WTC11 (cell line): ENCODE measurements around the gene GPATCH4. TPM values are rescaled to one million over a fixed set of nuclear protein-coding genes. Genes with fewer than 3 reads are reported as not detected.
A peak's percentile ranks its signal among the peaks of the same experiment; 100 is the strongest.

Experiments used
- CREB1 ChIP-seq: sonication (generic); formaldehyde crosslinking; IDR thresholded peaks from 2 replicates; pipeline ENCODE4 v1.8.0; 2023; ENCODE audit warnings: mild to moderate bottlenecking, missing genetic modification reagents
- E2F4 ChIP-seq: sonication (generic); formaldehyde crosslinking; IDR thresholded peaks from 2 replicates; pipeline ENCODE4 v1.8.1; 2022; ENCODE audit warnings: low read depth, mild to moderate bottlenecking, moderate library complexity, missing genetic modification reagents, borderline replicate concordance
- ESRRA ChIP-seq: sonication (generic); formaldehyde crosslinking; IDR thresholded peaks from 2 replicates; pipeline ENCODE4 v1.8.1; 2022; ENCODE audit warnings: mild to moderate bottlenecking, missing genetic modification reagents, borderline replicate concordance
- KAT7 ChIP-seq: sonication (generic); formaldehyde crosslinking; IDR thresholded peaks from 2 replicates; pipeline ENCODE4 v1.8.1; 2023; ENCODE audit warnings: missing genetic modification reagents, mild to moderate bottlenecking, borderline replicate concordance
- MAX ChIP-seq: sonication (generic); formaldehyde crosslinking; IDR thresholded peaks from 2 replicates; pipeline ENCODE4 v1.8.0; 2022; ENCODE audit warnings: mild to moderate bottlenecking, missing genetic modification reagents
- MYBL2 ChIP-seq: sonication (generic); formaldehyde crosslinking; IDR thresholded peaks from 2 replicates; pipeline ENCODE4 v1.8.1; 2023; ENCODE audit warnings: mild to moderate bottlenecking, moderate library complexity, missing genetic modification reagents
- NR2C2 ChIP-seq: sonication (generic); formaldehyde crosslinking; IDR thresholded peaks from 2 replicates; pipeline ENCODE4 v1.8.0; 2022; ENCODE audit warnings: mild to moderate bottlenecking, missing genetic modification reagents
- SP1 ChIP-seq: sonication (generic); formaldehyde crosslinking; conservative IDR thresholded peaks from 2 replicates; pipeline ENCODE4 v1.8.1; 2022; ENCODE audit warnings: missing genetic modification reagents
- TP53 ChIP-seq: sonication (generic); formaldehyde crosslinking; IDR thresholded peaks from 2 replicates; pipeline ENCODE4 v1.8.1; 2023; ENCODE audit warnings: mild to moderate bottlenecking, missing genetic modification reagents
- ZNF219 ChIP-seq: sonication (generic); formaldehyde crosslinking; IDR thresholded peaks from 2 replicates; pipeline ENCODE4 v1.8.0; 2023; ENCODE audit warnings: missing genetic modification reagents, mild to moderate bottlenecking, borderline replicate concordance
- ZNF263 ChIP-seq: sonication (generic); formaldehyde crosslinking; IDR thresholded peaks from 2 replicates; pipeline ENCODE4 v1.8.1; 2022; ENCODE audit warnings: low read depth, mild to moderate bottlenecking, moderate library complexity, missing genetic modification reagents
- ZNF317 ChIP-seq: sonication (generic); formaldehyde crosslinking; IDR thresholded peaks from 2 replicates; pipeline ENCODE4 v1.8.1; 2023; ENCODE audit warnings: low read depth, mild to moderate bottlenecking, moderate library complexity, missing genetic modification reagents, borderline replicate concordance
- ZNF416 ChIP-seq: fragments of 250-450 bp; sonication (Bioruptor Pico); IDR thresholded peaks from 2 replicates; pipeline ENCODE4 v1.9.0; 2021; ENCODE audit warnings: mild to moderate bottlenecking, inconsistent platforms
- total RNA-seq: library from RNA; stranded (reverse); gene quantifications from 3 replicates; pipeline ENCODE4 v1.2.3, GENCODE V29; 2021
- TF ChIP-seq, protein P1 (sequence below): fragments of 250-450 bp; sonication (Bioruptor Pico); IDR thresholded peaks from 2 replicates; pipeline ENCODE4 v1.9.0; 2021; ENCODE audit warnings: moderate library complexity, mild to moderate bottlenecking, inconsistent platforms, borderline replicate concordance
- TF ChIP-seq, protein P2 (sequence below): fragments of 250-450 bp; sonication (Bioruptor Pico); IDR thresholded peaks from 2 replicates; pipeline ENCODE4 v1.9.0; 2021; ENCODE audit warnings: mild to moderate bottlenecking
- TF ChIP-seq, protein P3 (sequence below): sonication (generic); formaldehyde crosslinking; IDR thresholded peaks from 2 replicates; pipeline ENCODE4 v1.8.1; 2023; ENCODE audit warnings: mild to moderate bottlenecking, missing genetic modification reagents, moderate library complexity
- TF ChIP-seq, protein P4 (sequence below): sonication (generic); formaldehyde crosslinking; IDR thresholded peaks from 2 replicates; pipeline ENCODE4 v1.8.0; 2023; ENCODE audit warnings: mild to moderate bottlenecking, missing genetic modification reagents
- TF ChIP-seq, protein P5 (sequence below): fragments of 250-450 bp; sonication (Bioruptor Pico); IDR thresholded peaks from 2 replicates; pipeline ENCODE4 v1.8.0; 2021; ENCODE audit warnings: mild to moderate bottlenecking
- TF ChIP-seq, protein P6 (sequence below): sonication (generic); formaldehyde crosslinking; IDR thresholded peaks from 2 replicates; pipeline ENCODE4 v1.8.0; 2023; ENCODE audit warnings: missing genetic modification reagents, mild to moderate bottlenecking, borderline replicate concordance

GPATCH4 gene
- total RNA-seq, 1 experiment from 2014 or later, result 50.1 TPM

- TF ChIP-seq KAT7 (CRISPR knock-in tag) (peak; percentile 61; the same call in 1 of the 2 replicates), ESRRA (CRISPR knock-in tag) (peak; percentile 16; the same call in 1 of the 2 replicates), ZNF263 (CRISPR knock-in tag) (no peak), SP1 (CRISPR knock-in tag) (peak; percentile 73), MAX (CRISPR knock-in tag) (peak; percentile 73; the same call in 1 of the 2 replicates), ZNF416 (CRISPR knock-in tag) (0 out of 2 replicates have a peak, but pooled peaks have one; percentile 63), E2F4 (CRISPR knock-in tag) (no peak), TP53 (CRISPR knock-in tag) (no peak), ZNF317 (CRISPR knock-in tag) (no peak), NR2C2 (CRISPR knock-in tag) (no peak), MYBL2 (CRISPR knock-in tag) (0 out of 2 replicates have a peak, but pooled peaks have one; percentile 70), ZNF219 (CRISPR knock-in tag) (no peak), CREB1 (CRISPR knock-in tag) (no peak)
- TF ChIP-seq, protein P1, sequence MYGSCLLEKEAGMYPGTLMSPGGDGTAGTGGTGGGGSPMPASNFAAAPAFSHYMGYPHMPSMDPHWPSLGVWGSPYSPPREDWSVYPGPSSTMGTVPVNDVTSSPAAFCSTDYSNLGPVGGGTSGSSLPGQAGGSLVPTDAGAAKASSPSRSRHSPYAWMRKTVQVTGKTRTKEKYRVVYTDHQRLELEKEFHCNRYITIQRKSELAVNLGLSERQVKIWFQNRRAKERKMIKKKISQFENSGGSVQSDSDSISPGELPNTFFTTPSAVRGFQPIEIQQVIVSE (CRISPR knock-in tag), result no peak
- TF ChIP-seq, protein P2, sequence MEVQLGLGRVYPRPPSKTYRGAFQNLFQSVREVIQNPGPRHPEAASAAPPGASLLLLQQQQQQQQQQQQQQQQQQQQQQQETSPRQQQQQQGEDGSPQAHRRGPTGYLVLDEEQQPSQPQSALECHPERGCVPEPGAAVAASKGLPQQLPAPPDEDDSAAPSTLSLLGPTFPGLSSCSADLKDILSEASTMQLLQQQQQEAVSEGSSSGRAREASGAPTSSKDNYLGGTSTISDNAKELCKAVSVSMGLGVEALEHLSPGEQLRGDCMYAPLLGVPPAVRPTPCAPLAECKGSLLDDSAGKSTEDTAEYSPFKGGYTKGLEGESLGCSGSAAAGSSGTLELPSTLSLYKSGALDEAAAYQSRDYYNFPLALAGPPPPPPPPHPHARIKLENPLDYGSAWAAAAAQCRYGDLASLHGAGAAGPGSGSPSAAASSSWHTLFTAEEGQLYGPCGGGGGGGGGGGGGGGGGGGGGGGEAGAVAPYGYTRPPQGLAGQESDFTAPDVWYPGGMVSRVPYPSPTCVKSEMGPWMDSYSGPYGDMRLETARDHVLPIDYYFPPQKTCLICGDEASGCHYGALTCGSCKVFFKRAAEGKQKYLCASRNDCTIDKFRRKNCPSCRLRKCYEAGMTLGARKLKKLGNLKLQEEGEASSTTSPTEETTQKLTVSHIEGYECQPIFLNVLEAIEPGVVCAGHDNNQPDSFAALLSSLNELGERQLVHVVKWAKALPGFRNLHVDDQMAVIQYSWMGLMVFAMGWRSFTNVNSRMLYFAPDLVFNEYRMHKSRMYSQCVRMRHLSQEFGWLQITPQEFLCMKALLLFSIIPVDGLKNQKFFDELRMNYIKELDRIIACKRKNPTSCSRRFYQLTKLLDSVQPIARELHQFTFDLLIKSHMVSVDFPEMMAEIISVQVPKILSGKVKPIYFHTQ (CRISPR knock-in tag), result 0 out of 2 replicates have a peak, but pooled peaks have one; percentile 25
- TF ChIP-seq, protein P3, sequence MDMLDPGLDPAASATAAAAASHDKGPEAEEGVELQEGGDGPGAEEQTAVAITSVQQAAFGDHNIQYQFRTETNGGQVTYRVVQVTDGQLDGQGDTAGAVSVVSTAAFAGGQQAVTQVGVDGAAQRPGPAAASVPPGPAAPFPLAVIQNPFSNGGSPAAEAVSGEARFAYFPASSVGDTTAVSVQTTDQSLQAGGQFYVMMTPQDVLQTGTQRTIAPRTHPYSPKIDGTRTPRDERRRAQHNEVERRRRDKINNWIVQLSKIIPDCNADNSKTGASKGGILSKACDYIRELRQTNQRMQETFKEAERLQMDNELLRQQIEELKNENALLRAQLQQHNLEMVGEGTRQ (CRISPR knock-in tag), result peak; percentile 19; the same call in 1 of the 2 replicates
- TF ChIP-seq, protein P4, sequence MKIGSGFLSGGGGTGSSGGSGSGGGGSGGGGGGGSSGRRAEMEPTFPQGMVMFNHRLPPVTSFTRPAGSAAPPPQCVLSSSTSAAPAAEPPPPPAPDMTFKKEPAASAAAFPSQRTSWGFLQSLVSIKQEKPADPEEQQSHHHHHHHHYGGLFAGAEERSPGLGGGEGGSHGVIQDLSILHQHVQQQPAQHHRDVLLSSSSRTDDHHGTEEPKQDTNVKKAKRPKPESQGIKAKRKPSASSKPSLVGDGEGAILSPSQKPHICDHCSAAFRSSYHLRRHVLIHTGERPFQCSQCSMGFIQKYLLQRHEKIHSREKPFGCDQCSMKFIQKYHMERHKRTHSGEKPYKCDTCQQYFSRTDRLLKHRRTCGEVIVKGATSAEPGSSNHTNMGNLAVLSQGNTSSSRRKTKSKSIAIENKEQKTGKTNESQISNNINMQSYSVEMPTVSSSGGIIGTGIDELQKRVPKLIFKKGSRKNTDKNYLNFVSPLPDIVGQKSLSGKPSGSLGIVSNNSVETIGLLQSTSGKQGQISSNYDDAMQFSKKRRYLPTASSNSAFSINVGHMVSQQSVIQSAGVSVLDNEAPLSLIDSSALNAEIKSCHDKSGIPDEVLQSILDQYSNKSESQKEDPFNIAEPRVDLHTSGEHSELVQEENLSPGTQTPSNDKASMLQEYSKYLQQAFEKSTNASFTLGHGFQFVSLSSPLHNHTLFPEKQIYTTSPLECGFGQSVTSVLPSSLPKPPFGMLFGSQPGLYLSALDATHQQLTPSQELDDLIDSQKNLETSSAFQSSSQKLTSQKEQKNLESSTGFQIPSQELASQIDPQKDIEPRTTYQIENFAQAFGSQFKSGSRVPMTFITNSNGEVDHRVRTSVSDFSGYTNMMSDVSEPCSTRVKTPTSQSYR (CRISPR knock-in tag), result no peak
- TF ChIP-seq, protein P5, sequence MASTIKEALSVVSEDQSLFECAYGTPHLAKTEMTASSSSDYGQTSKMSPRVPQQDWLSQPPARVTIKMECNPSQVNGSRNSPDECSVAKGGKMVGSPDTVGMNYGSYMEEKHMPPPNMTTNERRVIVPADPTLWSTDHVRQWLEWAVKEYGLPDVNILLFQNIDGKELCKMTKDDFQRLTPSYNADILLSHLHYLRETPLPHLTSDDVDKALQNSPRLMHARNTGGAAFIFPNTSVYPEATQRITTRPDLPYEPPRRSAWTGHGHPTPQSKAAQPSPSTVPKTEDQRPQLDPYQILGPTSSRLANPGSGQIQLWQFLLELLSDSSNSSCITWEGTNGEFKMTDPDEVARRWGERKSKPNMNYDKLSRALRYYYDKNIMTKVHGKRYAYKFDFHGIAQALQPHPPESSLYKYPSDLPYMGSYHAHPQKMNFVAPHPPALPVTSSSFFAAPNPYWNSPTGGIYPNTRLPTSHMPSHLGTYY (CRISPR knock-in tag), result peak; percentile 64; the same call in 1 of the 2 replicates
- TF ChIP-seq, protein P6, sequence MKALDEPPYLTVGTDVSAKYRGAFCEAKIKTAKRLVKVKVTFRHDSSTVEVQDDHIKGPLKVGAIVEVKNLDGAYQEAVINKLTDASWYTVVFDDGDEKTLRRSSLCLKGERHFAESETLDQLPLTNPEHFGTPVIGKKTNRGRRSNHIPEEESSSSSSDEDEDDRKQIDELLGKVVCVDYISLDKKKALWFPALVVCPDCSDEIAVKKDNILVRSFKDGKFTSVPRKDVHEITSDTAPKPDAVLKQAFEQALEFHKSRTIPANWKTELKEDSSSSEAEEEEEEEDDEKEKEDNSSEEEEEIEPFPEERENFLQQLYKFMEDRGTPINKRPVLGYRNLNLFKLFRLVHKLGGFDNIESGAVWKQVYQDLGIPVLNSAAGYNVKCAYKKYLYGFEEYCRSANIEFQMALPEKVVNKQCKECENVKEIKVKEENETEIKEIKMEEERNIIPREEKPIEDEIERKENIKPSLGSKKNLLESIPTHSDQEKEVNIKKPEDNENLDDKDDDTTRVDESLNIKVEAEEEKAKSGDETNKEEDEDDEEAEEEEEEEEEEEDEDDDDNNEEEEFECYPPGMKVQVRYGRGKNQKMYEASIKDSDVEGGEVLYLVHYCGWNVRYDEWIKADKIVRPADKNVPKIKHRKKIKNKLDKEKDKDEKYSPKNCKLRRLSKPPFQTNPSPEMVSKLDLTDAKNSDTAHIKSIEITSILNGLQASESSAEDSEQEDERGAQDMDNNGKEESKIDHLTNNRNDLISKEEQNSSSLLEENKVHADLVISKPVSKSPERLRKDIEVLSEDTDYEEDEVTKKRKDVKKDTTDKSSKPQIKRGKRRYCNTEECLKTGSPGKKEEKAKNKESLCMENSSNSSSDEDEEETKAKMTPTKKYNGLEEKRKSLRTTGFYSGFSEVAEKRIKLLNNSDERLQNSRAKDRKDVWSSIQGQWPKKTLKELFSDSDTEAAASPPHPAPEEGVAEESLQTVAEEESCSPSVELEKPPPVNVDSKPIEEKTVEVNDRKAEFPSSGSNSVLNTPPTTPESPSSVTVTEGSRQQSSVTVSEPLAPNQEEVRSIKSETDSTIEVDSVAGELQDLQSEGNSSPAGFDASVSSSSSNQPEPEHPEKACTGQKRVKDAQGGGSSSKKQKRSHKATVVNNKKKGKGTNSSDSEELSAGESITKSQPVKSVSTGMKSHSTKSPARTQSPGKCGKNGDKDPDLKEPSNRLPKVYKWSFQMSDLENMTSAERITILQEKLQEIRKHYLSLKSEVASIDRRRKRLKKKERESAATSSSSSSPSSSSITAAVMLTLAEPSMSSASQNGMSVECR, result peak; percentile 89; the same call in 1 of the 2 replicates
- TF ChIP-seq, all 79 proteins: peak for 19
Observed at GRCh38 chr1:156591432-156592157, 9.7 kb downstream of the GPATCH4 start, which contains the start of gene NAXE (continued).
